ENCODE measurements around the gene NDFIP1. TPM values are rescaled to one million over a fixed set of nuclear protein-coding genes. Genes with fewer than 3 reads are reported as not detected.

NDFIP1 gene
- total and polyA plus RNA-seq, 2 experiments from 2014 or later: 55.2 to 75.3 TPM

DNA sequence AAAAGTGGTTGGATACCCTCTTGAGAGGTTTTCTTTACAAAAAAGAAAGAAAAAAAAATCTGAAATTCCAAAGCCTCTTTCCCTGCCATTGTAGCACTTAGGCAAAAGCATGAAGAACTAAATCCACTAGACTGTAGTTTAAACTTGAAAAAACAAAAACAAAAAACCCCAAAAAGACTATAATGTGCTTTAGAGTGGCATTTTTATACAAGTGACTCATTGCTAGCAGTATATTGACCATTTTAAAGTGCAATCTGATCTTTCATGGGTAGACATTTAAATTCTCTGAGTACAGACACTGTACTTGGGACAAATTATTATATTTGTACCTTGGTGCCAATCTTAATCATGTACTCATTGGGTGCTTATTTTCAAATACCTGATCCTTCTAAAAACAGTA lies 50.8 kb downstream of the NDFIP1 start:
- Histone ChIP-seq H4K20me1 (ENCODE audit: insufficient read depth) (no peaks in the 10 kb centered on the region), H3K4me3 (no peak overlapping the region), H3K9me3 (ENCODE audit: low read depth) (no peaks in the 10 kb centered on the region), H2AFZ (no peak overlapping the region), H3K4me1 (ENCODE audit: insufficient read depth) (no peaks in the 10 kb centered on the region), H3F3A (ENCODE audit: insufficient read depth) (no peaks in the 10 kb centered on the region), H3K79me2 (ENCODE audit: insufficient read depth) (no peaks in the 10 kb centered on the region), H3K36me3 (ENCODE audit: low read depth) (no peaks in the 10 kb centered on the region), H3K27ac (no peak overlapping the region), H3K27me3 (replicated peaks; ENCODE audit: insufficient read depth) (no peaks in the 10 kb centered on the region), H3K9ac (no peak overlapping the region), H3K4me2 (ENCODE audit: unreplicated experiment) (no peak overlapping the region), H3K9me2 (ENCODE audit: insufficient read depth) (no peaks in the 10 kb centered on the region)
- in situ Hi-C loops (cut with MboI): loop anchor here (25.0 kb wide), 2 partner anchors 528 to 728 kb away; partner anchors contain the start of gene FGF1
- no peak for TF ChIP-seq EZH2phosphoT487 (IDR thresholded peaks at IDR 0.05; ENCODE audit: insufficient read depth, low read depth)
- TF ChIP-seq EZH2 (IDR thresholded peaks at IDR 0.05; ENCODE audit: insufficient read depth, poor library complexity, severe bottlenecking): no peak
- no peak for DNase-seq

DNA sequence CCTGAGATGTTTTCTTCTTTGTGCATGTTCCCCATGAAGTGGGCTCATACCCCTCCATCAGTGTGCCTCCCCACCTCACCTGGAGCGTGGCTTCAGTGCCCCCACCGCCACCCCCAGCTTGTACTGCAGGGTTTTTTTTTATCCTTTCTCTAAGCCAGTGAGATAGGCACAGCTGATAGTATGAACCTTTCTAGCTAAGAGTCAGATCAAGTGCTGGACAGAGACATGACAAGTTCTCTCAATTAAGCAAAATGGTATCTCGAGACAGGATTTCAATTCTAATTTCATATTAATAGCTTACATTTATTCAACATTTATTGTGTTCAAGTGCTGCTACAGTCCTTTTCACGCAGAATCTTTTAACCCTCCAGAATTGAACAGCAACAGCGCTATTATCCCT lies 55.7 kb downstream of the NDFIP1 start:
- WGBS, 2 experiments (ENCODE audit: low coverage in 1 of 2, low lambda C conversion rate in 2 of 2, missing lambda C conversion rate in 2 of 2): 80 to 86% methylated on average over 5 of the region's 5 CpGs
- DNase-seq: no peak
- H3K9me2 ChIP-seq (ENCODE audit: insufficient read depth): no peaks in the 10 kb centered on the region
- no peaks in the 10 kb centered on the region for H3K9me3 ChIP-seq (ENCODE audit: low read depth)
- no peaks in the 10 kb centered on the region for H3K4me1 ChIP-seq (ENCODE audit: insufficient read depth)
- in situ Hi-C loops (cut with MboI): loop anchor here (25.0 kb wide), 2 partner anchors 523 to 723 kb away; partner anchors contain the start of gene FGF1
- no peaks in the 10 kb centered on the region for H3K36me3 ChIP-seq (ENCODE audit: low read depth)
- H2AFZ ChIP-seq: no peak overlapping the region
- no peaks in the 10 kb centered on the region for H3K79me2 ChIP-seq (ENCODE audit: insufficient read depth)
- H3K27me3 ChIP-seq (replicated peaks; ENCODE audit: insufficient read depth): no peaks in the 10 kb centered on the region
- no peak overlapping the region for H3K9ac ChIP-seq
- 0 out of 2 replicates have a peak, but pooled peaks cover 1% of the 10 kb centered on the region for H3F3A ChIP-seq (ENCODE audit: insufficient read depth)
- no peak overlapping the region for H3K4me2 ChIP-seq (ENCODE audit: unreplicated experiment)
- TF ChIP-seq EZH2phosphoT487 (IDR thresholded peaks at IDR 0.05; ENCODE audit: insufficient read depth, low read depth) (no peak), EZH2 (IDR thresholded peaks at IDR 0.05; ENCODE audit: insufficient read depth, poor library complexity, severe bottlenecking) (no peak)
- no peak overlapping the region for H3K4me3 ChIP-seq
- H4K20me1 ChIP-seq (ENCODE audit: insufficient read depth): no peaks in the 10 kb centered on the region
- H3K27ac ChIP-seq: no peak overlapping the region

DNA sequence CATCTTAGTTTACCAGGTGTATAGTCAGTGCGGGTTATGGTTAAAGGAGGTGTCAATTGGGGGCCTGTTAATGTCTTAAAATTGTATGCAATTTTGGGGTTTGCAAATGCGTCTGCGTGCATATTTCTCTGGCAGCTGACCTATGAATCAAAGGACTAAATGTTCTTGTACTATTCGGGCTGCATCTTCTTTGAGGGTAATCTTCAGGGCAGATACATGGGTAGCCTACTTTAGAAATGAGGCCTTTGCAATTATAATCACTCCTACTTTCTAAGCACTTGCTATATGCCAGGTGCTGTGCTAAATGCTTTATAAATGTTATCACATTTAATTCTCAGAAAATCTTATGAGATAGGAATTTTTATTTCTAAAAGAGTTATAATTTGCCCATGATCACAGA lies 58.2 kb downstream of the NDFIP1 start:
- H3K27me3 ChIP-seq (replicated peaks; ENCODE audit: insufficient read depth): no peaks in the 10 kb centered on the region
- TF ChIP-seq EZH2 (IDR thresholded peaks at IDR 0.05; ENCODE audit: insufficient read depth, poor library complexity, severe bottlenecking) (no peak), EZH2phosphoT487 (IDR thresholded peaks at IDR 0.05; ENCODE audit: insufficient read depth, low read depth) (no peak)
- H3K9ac ChIP-seq: no peak overlapping the region
- no peak overlapping the region for H3K27ac ChIP-seq
- 99 to 100% methylated on average over 4 of the region's 4 CpGs for WGBS, 2 experiments (ENCODE audit: low coverage in 1 of 2, low lambda C conversion rate in 2 of 2, missing lambda C conversion rate in 2 of 2)
- H3K36me3 ChIP-seq (ENCODE audit: low read depth): no peaks in the 10 kb centered on the region
- no peaks in the 10 kb centered on the region for H3K79me2 ChIP-seq (ENCODE audit: insufficient read depth)
- H4K20me1 ChIP-seq (ENCODE audit: insufficient read depth): no peaks in the 10 kb centered on the region
- no peak overlapping the region for H3K4me2 ChIP-seq (ENCODE audit: unreplicated experiment)
- no peak overlapping the region for H2AFZ ChIP-seq
- H3K9me2 ChIP-seq (ENCODE audit: insufficient read depth): no peaks in the 10 kb centered on the region
- no peak for DNase-seq
- no peaks in the 10 kb centered on the region for H3K9me3 ChIP-seq (ENCODE audit: low read depth)
- 0 out of 2 replicates have a peak, but pooled peaks cover 4% of the 10 kb centered on the region for H3F3A ChIP-seq (ENCODE audit: insufficient read depth)
- no peak overlapping the region for H3K4me3 ChIP-seq
- no peaks in the 10 kb centered on the region for H3K4me1 ChIP-seq (ENCODE audit: insufficient read depth)
- in situ Hi-C loops (cut with MboI): loop anchor here (25.0 kb wide), 2 partner anchors 521 to 721 kb away; partner anchors contain the start of gene FGF1

DNA sequence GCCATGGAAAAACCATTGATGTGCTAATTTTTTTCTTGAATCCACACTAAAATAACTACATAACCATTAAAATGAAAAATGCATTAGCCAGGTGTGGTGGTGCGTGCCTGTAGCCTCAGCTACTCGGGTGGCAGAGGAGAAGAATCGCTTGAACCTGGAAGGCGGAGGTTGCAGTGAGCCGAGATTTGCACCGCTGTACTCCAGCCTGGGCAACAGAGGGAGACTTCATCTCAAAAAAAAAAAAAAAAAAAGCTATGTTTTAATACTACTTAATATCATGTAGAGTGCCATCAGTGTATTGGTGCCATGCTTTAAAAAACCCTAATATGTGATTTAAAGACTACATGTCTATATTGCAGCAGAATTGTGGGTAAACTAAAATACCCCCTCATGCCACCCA lies 58.9 kb downstream of the NDFIP1 start:
- Histone ChIP-seq H3K36me3 (ENCODE audit: low read depth) (no peaks in the 10 kb centered on the region), H3K9ac (no peak overlapping the region), H3F3A (ENCODE audit: insufficient read depth) (0 out of 2 replicates have a peak, but pooled peaks cover 4% of the 10 kb centered on the region), H3K4me2 (ENCODE audit: unreplicated experiment) (no peak overlapping the region), H3K27me3 (replicated peaks; ENCODE audit: insufficient read depth) (no peaks in the 10 kb centered on the region), H3K4me3 (no peak overlapping the region), H3K27ac (no peak overlapping the region), H3K9me2 (ENCODE audit: insufficient read depth) (no peaks in the 10 kb centered on the region), H2AFZ (no peak overlapping the region), H3K9me3 (ENCODE audit: low read depth) (no peaks in the 10 kb centered on the region), H4K20me1 (ENCODE audit: insufficient read depth) (no peaks in the 10 kb centered on the region), H3K79me2 (ENCODE audit: insufficient read depth) (no peaks in the 10 kb centered on the region), H3K4me1 (ENCODE audit: insufficient read depth) (no peaks in the 10 kb centered on the region)
- in situ Hi-C loops (cut with MboI): loop anchor here (25.0 kb wide), 2 partner anchors 520 to 720 kb away; partner anchors contain the start of gene FGF1
- TF ChIP-seq EZH2phosphoT487 (IDR thresholded peaks at IDR 0.05; ENCODE audit: insufficient read depth, low read depth) (no peak), EZH2 (IDR thresholded peaks at IDR 0.05; ENCODE audit: insufficient read depth, poor library complexity, severe bottlenecking) (no peak)
- WGBS, 2 experiments (ENCODE audit: low coverage in 1 of 2, low lambda C conversion rate in 2 of 2, missing lambda C conversion rate in 2 of 2): 97 to 99% methylated on average over 6 of the region's 6 CpGs
- DNase-seq: no peak
